Fibroblast of peridontal ligament (primary cell): ENCODE measurements around the gene NEAT1.

Source experiments
- DNase-seq: peaks from one replicate; pipeline ENCODE4 v3.0.0-alpha.2; 2010; ENCODE audit errors: extremely low read depth

The NEAT1 gene

DNA sequence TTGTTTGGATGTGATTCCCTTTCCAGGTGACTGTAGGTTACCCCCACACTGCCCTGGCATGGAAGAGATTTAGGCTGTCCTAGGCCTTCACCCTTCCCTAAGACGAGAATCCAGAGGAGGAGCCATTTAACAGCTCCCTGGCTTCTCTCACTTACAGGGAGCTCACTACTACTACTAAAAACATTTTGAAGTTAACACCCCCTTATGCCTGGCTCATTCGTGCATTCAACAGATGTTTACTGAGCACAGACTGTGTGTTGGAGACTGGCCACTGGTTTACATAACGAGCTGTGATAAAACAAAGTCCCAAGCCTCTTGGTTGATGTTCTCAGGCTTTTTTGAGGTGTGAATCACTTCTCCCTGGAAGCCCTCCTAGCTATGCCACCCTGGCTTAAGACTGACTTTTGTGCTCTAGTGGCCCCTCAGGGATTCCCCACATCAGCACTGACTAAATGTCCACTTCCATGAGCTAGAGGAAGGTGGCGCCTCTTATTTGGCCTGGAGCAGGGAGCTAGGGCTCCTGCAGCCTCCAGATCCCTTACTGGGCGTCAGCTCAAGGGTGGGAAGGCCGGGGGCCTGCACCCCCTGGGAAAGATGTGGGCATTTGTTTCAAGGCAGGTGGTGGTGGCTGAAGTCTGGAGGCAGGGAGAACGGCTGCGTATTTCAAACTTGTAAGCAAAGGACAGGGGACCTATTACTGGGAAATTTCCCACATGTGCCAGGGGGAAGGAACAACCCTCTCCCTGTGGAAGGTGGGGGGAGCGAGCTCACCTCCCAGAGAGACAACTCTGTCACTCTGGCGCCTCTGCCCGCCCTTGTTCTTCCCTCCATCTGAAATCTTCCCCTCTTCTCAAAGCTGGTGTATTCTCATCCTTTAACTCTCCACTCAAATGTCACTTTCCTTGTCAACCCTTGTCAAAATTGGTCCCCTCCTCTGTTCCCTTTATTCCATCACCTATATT is 56.9 kb downstream of the NEAT1 start:
- DNase-seq = peak; percentile 92

DNA sequence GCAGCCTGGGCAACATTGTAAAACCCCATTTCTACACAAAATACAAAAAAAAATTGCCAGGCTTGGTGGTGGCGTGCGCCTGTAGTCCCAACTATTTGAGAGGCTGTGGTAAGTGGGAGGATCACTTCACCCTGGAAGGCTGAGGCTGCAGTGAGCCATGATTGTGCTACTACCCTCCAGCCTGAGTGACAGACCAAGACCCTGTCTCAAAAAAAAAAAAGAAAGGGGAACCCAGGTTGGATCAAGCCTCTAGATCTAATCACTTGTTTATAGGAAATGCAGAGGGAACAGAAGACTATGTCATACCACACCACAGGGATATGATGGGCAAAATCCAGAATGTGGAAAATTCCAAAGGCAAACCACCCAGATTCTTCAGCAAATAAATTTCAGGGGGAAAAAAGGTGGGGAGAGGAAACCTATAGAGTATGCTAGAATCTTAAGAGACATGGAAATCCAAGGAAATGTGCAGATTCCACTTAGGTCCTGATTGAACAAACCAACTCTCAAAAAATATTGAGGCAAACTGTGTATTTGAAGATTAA is 59.8 kb downstream of the NEAT1 start:
- DNase-seq = no peak

GRCh38 chr11:65485920-65486219 is 63.3 kb downstream of the NEAT1 start:
- DNase-seq = no peak

GRCh38 chr11:65486570-65487466 is 64.2 kb downstream of the NEAT1 start:
- no peak for DNase-seq

DNA sequence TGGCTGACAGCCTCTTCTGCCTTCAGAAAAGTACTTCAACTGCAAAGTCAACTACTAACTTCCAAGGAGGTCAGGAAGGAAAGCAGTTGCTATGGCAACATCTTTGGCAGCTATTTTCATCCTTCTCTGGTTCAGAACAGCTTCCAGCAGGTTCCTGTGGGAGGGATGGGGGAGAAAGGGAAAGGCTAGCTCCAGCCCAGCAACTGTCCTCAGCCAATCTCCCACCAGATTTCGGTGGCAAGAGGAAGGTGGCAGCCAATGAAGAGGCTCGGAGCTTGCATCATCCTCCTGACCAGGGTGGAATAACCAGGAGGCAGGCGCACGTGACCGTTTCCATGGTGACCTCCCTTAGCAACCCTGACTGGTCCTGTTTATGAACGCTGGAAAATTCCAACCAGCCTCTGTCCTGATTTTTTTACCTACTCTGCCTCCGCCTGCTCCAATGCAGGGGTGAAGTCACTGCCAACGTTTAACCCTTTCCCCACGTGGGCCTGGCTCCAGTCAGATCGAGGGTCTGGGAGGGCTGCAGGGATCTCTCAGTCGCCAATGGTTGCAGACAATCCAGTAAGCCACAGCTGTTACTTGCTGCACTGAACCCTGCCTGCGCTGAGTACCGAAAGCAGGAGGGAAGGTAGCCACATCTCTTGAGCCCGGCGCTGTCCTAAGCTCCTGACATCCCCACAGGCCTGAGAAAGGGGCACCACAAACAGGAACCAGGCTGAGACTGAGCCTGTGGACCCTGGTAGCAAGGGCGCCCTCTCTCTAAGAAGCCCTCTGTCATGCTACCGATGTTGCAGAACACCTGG is 65.1 kb downstream of the NEAT1 start:
- DNase-seq = peak; percentile 100

DNA sequence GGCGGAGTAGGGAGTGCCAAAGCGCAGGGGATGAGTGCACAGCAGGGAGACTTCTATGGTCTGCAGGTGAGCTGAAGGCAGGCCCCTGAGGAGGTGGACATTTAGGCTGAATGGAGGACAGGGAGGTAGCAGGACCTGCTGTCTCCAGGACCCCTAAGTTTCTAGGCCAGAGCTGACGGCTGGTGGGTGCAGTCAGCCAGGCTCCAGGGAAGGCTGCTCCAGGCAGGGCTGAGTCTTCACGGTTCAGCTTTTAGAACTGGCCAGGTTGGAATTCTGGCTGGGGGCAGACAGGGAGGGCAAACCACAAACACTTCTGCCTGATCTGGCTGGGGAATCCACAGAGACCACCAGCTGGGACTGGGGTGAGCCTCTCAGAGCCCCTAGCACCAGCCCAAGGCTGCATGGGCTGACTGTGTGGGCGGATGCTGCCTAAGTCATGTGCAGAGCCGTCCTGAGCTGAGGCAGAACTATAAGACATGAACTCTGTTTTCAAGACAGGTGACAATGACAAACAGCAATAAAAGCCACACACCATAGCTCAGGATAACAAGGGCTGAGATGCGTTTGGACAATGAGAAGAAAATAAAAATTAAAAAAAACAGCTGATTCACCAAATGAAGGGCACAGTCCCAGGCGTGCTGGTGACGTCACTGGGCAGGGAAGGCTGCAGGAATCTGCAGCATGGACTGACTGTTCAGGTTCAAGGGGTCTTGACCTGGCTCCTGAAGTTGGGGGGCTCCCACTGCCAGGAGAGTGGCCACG is 65.9 kb downstream of the NEAT1 start:
- DNase-seq = peak; percentile 68

GRCh38 chr11:65489035-65489705 is 66.6 kb downstream of the NEAT1 start:
- DNase-seq = peak; percentile 75

GRCh38 chr11:65489706-65490320 is 67.2 kb downstream of the NEAT1 start:
- DNase-seq = peak; percentile 53

- no peak for DNase-seq
These were observed 68.5 kb downstream of the NEAT1 start for GRCh38 chr11:65491163-65491465.

DNA sequence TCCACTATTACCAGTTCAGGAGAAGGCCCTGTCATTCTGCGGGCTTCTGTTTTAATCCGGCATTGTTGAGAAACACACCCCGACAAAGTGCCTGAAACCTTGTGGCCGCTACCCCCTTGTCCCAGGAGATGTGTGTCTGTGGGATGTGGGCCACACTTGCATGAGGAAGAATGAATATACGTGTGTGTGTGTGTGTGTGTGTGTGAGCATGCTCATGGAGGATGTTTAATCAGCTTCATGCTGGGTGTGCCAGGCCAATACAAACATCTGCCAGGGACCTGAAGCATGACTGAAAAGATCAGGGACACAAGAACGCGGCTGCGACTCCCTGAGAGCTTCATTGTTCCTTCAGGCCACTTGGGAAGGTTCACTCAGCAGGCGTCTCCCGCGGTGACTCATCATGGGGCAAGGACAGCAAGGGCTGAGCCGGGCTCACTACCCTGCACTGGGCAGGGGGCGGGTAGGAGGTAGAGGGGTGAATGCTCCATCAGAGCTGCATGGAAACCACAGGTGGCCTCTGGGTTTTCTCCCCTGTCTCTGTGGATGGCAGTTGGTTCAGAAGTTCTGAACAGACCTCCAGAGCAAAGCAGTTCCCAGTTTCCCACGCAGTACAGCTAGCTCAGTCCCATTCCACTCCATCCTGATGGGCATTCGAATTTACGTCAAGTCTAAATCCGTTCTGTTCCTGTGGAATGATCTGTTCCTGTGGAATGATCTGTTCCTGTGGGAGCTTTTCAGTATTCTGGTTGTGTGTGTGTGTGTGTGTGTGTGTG is 69.2 kb downstream of the NEAT1 start:
- peak; percentile 99 for DNase-seq

- DNase-seq = no peak
These were observed 69.7 kb downstream of the NEAT1 start for GRCh38 chr11:65492387-65492636.

GRCh38 chr11:65492637-65493366 is 70.2 kb downstream of the NEAT1 start:
- DNase-seq = peak; percentile 93

DNA sequence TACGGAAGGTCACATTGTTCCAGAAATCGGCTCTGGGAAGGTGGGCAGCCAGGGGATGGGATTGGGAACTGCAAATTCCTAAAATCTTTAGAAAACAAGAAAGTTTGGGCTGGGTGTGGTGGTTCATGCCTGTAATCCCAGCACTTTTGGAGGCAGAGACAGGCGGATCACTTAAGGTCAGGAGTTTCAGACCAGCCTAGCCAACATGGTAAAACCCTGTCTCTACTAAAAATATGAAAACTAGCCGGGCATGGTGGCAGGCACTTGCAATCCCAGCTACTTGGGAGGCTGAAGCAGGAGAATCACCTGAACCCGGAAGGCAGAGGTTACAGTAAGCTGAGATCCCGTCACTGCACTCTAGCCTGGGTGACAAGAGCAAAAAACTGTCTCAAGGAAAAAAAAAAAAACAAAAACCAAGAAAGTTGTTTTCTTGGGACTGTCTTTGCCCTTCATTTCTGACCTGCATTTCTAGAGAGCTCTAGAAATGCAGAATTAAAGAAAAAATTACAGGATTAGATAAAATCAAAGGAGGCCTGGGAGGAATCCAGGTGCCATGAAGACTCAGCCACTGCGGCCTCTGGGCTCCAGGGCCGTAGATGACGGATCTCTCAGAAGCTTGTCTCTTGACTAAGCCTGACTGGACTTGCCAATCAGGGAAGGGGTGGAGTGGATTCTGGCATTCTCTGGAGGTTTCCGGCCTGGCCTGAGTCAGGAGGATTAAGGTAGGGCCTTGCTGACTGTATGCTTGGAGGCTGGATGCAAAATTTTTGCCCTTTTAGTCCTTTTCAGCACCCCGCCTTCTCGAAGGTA is 71.0 kb downstream of the NEAT1 start:
- peak; percentile 96 for DNase-seq
